Heart left ventricle (tissue), 13 donors: ENCODE results near the gene CARMIL3.

Experiments used
- POLR2A ChIP-seq, 2 donors: fragments of 450-650 bp; IDR thresholded peaks; one replicate each; pipeline ENCODE4 v1.6.1; 2017; ENCODE audit warnings: antibody characterized with exemption in 2 of 2, mild to moderate bottlenecking in 2 of 2, moderate library complexity in 2 of 2
- TF ChIP-seq, protein P1 (sequence below), 12 donors: fragments of 200-600 bp; sonication (generic) in 4 of 12; IDR thresholded peaks; one replicate each; pipeline versions ENCODE4 v1.5.0 to v1.8.0; 2018 to 2022; ENCODE audit warnings: antibody characterized with exemption in 12 of 12, mild to moderate bottlenecking in 5 of 12
- donor health status: ischemic (EF 13 %, LVEDD 7.1; RV severe dilation, severe dysfunction).
- donor health status: DM: no; HTN: yes; CAD: no.
- donor health status: DM: no; HTN: no; CAD: no.
- donor health status: ischemic (EF 25% LVEDD 6.9; RV normal size, moderate dysfunction).
- donor health status: ischemic (EF 25% LVEDD 5.7; RV mildly dilated, moderate dysfunction).
- donor health status: ischemic (EF 35%, LVEDD 5.7; RV mildly dilated, moderate dysfunction).
- donor health status: nonischemic (EF 11% LVEDD 7.7; RV severe dilation, severe dysfunction).
- donor health status: DM: yes; HTN: yes; CAD: no.
- donor health status: PGD.
- donor health status: ischemic (EF 29% LVEDD 5.4; RV normal size, mild dysfunction).
- donor health status: nonischemic (EF 23%, LVEDD 6.1; RV moderate dilation, normal function).

DNA sequence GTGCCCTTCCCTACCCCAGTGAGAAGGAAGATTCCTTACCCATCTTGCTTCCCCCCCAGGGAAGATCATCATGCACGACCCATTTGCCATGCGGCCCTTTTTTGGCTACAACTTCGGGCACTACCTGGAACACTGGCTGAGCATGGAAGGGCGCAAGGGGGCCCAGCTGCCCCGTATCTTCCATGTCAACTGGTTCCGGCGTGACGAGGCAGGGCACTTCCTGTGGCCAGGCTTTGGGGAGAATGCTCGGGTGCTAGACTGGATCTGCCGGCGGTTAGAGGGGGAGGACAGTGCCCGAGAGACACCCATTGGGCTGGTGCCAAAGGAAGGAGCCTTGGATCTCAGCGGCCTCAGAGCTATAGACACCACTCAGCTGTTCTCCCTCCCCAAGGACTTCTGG is 51.6 kb downstream of the CARMIL3 start:
- TF ChIP-seq POLR2A (IDR thresholded peaks at IDR 0.05): no peak
- TF ChIP-seq, protein P1, sequence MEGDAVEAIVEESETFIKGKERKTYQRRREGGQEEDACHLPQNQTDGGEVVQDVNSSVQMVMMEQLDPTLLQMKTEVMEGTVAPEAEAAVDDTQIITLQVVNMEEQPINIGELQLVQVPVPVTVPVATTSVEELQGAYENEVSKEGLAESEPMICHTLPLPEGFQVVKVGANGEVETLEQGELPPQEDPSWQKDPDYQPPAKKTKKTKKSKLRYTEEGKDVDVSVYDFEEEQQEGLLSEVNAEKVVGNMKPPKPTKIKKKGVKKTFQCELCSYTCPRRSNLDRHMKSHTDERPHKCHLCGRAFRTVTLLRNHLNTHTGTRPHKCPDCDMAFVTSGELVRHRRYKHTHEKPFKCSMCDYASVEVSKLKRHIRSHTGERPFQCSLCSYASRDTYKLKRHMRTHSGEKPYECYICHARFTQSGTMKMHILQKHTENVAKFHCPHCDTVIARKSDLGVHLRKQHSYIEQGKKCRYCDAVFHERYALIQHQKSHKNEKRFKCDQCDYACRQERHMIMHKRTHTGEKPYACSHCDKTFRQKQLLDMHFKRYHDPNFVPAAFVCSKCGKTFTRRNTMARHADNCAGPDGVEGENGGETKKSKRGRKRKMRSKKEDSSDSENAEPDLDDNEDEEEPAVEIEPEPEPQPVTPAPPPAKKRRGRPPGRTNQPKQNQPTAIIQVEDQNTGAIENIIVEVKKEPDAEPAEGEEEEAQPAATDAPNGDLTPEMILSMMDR (IDR thresholded peaks at IDR 0.05): no peak
